Endodermal cell (in vitro differentiated cells): ENCODE results near the gene RSPH6A. TPM values are rescaled to one million over a fixed set of nuclear protein-coding genes. Genes with fewer than 3 reads are reported as not detected.

Source experiments
- DNase-seq: peaks from one replicate; pipeline ENCODE4 v3.0.0-alpha.2; 2017
- H3K27ac ChIP-seq: 2 replicates; pipeline ENCODE4 v1.5.1; 2013; ENCODE audit warnings: mild to moderate bottlenecking, low read depth, low read length, moderate library complexity
- H3K27me3 ChIP-seq: 2 replicates; pipeline ENCODE4 v1.6.1; 2013; ENCODE audit warnings: mild to moderate bottlenecking, low read length, moderate library complexity; ENCODE audit not compliant: insufficient read depth, control insufficient read depth, poor library complexity, severe bottlenecking
- H3K36me3 ChIP-seq: 2 replicates; pipeline ENCODE4 v1.7.0; 2013; ENCODE audit warnings: mild to moderate bottlenecking, low read length, moderate library complexity; ENCODE audit not compliant: control insufficient read depth, insufficient read depth
- H3K4me1 ChIP-seq: one replicate; pipeline ENCODE4 v1.7.0; 2013; ENCODE audit warnings: low read length; ENCODE audit not compliant: control insufficient read depth, insufficient read depth
- H3K4me3 ChIP-seq: 2 replicates; pipeline ENCODE4 v1.5.1; 2013; ENCODE audit warnings: mild to moderate bottlenecking, low read length, moderate library complexity
- H3K9ac ChIP-seq: 2 replicates; pipeline ENCODE4 v1.6.1; 2013; ENCODE audit warnings: mild to moderate bottlenecking, low read length, moderate library complexity; ENCODE audit not compliant: poor library complexity, severe bottlenecking; ENCODE audit errors: extremely low read depth
- H3K9me3 ChIP-seq: 2 replicates; pipeline ENCODE4 v1.6.1; 2013; ENCODE audit warnings: mild to moderate bottlenecking, low read length, moderate library complexity; ENCODE audit not compliant: control insufficient read depth
- H3K27ac Mint-ChIP-seq: 2 replicates; pipeline ENCODE4 v1.8.0; 2020; ENCODE audit warnings: mixed read lengths
- H3K27me3 Mint-ChIP-seq: 2 replicates; pipeline ENCODE4 v1.8.0; 2021; ENCODE audit warnings: mild to moderate bottlenecking, mixed read lengths; ENCODE audit not compliant: insufficient read depth
- H3K36me3 Mint-ChIP-seq: 2 replicates; pipeline ENCODE4 v1.8.0; 2020; ENCODE audit warnings: low read depth, mixed read lengths
- H3K4me1 Mint-ChIP-seq: 2 replicates; pipeline ENCODE4 v1.8.0; 2020; ENCODE audit warnings: mixed read lengths
- H3K4me3 Mint-ChIP-seq: 2 replicates; pipeline ENCODE4 v1.8.0; 2020; ENCODE audit warnings: mild to moderate bottlenecking, moderate library complexity, mixed read lengths
- H3K9me3 Mint-ChIP-seq: 2 replicates; pipeline ENCODE4 v1.8.0; 2020; ENCODE audit warnings: mild to moderate bottlenecking, mixed read lengths
- CTCF ChIP-seq: fragments of 200-600 bp; sonication (generic); conservative IDR thresholded peaks from 2 replicates; pipeline ENCODE4 v1.5.0; 2021; ENCODE audit warnings: antibody characterized with exemption, mild to moderate bottlenecking
- WGBS, 2 experiments: methylation state at CpG; one replicate each; pipeline versions ENCODE4 v1.1.5 to v1.1.7; 2013; ENCODE audit warnings: missing lambda C conversion rate in 2 of 2, mixed read lengths in 1 of 2; ENCODE audit not compliant: insufficient coverage in 1 of 2, insufficient read length in 1 of 2; 5-methylcytosine and 5-hydroxymethylcytosine counted together
- total RNA-seq, 2 donors: library from RNA; stranded (reverse); fragmentation: NEBNext Ultra II Directional in 1 of 2; extraction: Animal tissue kit (Norgen Biotek cat#: 25700) in 1 of 2; gene quantifications; 2 replicates in 1 of 2; 3 replicates in 1 of 2; pipeline ENCODE4 v1.2.1, GENCODE V29; 2021

Gene RSPH6A
- total RNA-seq, 2 donors from 2014 or later: 0.53 TPM

DNA sequence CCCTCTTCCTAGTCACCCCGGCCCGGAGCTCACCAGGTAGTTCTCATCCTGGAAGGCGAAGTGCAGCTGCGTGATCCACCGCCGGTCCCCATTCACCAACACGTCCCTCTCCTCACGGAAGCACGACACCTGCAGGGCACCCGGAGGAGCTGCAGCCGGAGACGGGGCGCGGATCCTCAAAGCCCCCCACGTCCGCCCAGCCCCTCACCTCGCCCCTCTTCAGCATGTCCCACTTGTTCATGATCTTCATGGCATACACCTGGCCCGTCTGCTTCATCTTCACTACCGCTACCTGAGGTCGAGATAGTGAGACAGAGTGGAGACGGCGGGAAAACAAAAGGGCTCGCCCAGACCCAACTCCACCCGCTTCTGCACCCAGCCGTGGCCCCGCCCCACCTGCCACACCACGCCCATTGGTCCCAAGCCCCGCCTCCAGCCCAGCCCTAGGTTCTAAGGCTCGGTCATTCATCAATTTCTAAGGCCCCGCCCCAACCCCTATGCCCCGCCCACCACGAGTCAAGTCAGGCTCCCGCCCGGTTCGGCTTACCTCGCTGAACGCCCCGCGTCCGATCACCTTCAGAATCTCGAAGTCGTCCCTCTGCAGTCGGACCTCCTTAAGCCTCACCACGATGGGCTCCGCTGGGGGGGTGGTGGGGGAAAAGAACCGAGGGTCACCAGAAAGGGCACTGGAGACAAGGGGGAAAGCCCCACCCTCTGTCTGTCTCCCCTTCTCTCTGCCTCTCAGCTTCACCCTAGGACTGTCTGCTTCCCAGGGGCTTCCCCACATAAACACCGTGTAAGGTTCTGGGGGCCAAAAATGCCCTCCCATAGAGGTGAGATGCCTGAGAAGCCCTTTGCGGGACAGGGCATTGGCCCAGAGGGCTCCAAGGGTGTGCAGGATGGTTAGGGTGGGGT lies 35.6 kb downstream of the RSPH6A start:
- peaks cover 6% of the 10 kb centered on the region for H3K27me3 Mint-ChIP-seq
- peak; percentile 90 for TF ChIP-seq CTCF
- Histone ChIP-seq H3K9me3 (no peaks in the 10 kb centered on the region), H3K4me3 (peak overlapping the region; percentile 63), H3K27me3 (no peaks in the 10 kb centered on the region), H3K36me3 (peaks cover 21% of the 10 kb centered on the region), H3K4me1 (peaks cover 11% of the 10 kb centered on the region), H3K27ac (no peak overlapping the region), H3K9ac (no peak overlapping the region)
- peak overlapping the region; percentile 75 for H3K27ac Mint-ChIP-seq
- peak; percentile 100 for DNase-seq
- no peaks in the 10 kb centered on the region for H3K9me3 Mint-ChIP-seq
- 4 to 9% methylated on average over 21 to 48 of the region's 48 CpGs for WGBS, 2 experiments
- peaks cover 35% of the 10 kb centered on the region for H3K36me3 Mint-ChIP-seq
- H3K4me1 Mint-ChIP-seq: peaks cover 9% of the 10 kb centered on the region
- peak overlapping the region; percentile 50 for H3K4me3 Mint-ChIP-seq

DNA sequence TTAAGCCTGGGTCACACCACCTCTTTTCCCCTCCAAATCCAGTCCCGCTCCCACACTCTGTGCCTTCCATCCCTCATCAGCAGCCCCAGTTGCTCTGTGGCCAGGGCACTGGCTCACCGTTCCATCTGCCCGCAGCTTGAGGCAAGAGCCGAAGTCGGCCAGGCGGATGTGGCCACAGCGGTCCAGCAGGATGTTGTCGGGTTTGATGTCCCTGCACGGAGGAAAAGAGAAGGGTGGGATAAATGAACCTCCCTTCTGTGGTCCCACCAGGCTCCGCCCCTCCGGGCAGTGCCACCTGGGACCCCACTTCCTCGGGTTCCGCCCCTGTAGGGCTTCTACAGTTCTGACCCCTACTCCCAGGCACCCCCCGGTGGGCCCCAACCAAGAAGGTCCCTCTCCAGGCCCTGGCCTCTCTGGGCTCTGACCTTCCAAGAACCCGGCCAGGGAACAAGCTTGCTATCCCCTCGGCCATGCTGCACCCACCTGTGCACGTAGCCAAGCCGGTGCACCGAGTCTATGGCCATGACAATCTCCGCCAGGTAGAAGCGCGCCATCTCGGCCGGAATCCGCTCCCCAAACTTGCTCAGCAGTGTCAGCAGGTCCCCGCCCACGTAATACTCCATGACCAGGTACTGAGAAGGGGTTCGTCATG lies 37.0 kb downstream of the RSPH6A start:
- Mint-ChIP-seq H3K4me1 (peaks cover 9% of the 10 kb centered on the region), H3K36me3 (peaks cover 42% of the 10 kb centered on the region), H3K27me3 (peaks cover 6% of the 10 kb centered on the region), H3K4me3 (no peak overlapping the region), H3K27ac (no peak overlapping the region), H3K9me3 (no peaks in the 10 kb centered on the region)
- no peak for TF ChIP-seq CTCF
- H3K4me3 ChIP-seq: no peak overlapping the region
- peaks cover 25% of the 10 kb centered on the region for H3K36me3 ChIP-seq
- H3K9ac ChIP-seq: no peak overlapping the region
- peaks cover 11% of the 10 kb centered on the region for H3K4me1 ChIP-seq
- no peak overlapping the region for H3K27ac ChIP-seq
- 95% methylated on average over 17 to 28 of the region's 28 CpGs for whole genome bisulfite sequencing, 2 experiments
- H3K9me3 ChIP-seq: no peaks in the 10 kb centered on the region
- H3K27me3 ChIP-seq: no peaks in the 10 kb centered on the region
- no peak for DNase-seq

- Histone ChIP-seq H3K4me3 (no peak overlapping the region), H3K9ac (no peak overlapping the region), H3K4me1 (peaks cover 11% of the 10 kb centered on the region), H3K9me3 (no peaks in the 10 kb centered on the region), H3K27me3 (no peaks in the 10 kb centered on the region), H3K27ac (no peak overlapping the region), H3K36me3 (peaks cover 25% of the 10 kb centered on the region)
- TF ChIP-seq CTCF: no peak
- no peak overlapping the region for H3K4me3 Mint-ChIP-seq
- H3K9me3 Mint-ChIP-seq: no peaks in the 10 kb centered on the region
- H3K36me3 Mint-ChIP-seq: peaks cover 43% of the 10 kb centered on the region
- 94 to 95% methylated on average over 20 to 34 of the region's 34 CpGs for WGBS, 2 experiments
- DNase-seq: no peak
- peaks cover 6% of the 10 kb centered on the region for H3K27me3 Mint-ChIP-seq
- no peak overlapping the region for H3K27ac Mint-ChIP-seq
- peaks cover 9% of the 10 kb centered on the region for H3K4me1 Mint-ChIP-seq
Observed at GRCh38 chr19:45777395-45777961, 37.6 kb downstream of the RSPH6A start.
